ENCODE measurements around the gene SS18L1.

DNA sequence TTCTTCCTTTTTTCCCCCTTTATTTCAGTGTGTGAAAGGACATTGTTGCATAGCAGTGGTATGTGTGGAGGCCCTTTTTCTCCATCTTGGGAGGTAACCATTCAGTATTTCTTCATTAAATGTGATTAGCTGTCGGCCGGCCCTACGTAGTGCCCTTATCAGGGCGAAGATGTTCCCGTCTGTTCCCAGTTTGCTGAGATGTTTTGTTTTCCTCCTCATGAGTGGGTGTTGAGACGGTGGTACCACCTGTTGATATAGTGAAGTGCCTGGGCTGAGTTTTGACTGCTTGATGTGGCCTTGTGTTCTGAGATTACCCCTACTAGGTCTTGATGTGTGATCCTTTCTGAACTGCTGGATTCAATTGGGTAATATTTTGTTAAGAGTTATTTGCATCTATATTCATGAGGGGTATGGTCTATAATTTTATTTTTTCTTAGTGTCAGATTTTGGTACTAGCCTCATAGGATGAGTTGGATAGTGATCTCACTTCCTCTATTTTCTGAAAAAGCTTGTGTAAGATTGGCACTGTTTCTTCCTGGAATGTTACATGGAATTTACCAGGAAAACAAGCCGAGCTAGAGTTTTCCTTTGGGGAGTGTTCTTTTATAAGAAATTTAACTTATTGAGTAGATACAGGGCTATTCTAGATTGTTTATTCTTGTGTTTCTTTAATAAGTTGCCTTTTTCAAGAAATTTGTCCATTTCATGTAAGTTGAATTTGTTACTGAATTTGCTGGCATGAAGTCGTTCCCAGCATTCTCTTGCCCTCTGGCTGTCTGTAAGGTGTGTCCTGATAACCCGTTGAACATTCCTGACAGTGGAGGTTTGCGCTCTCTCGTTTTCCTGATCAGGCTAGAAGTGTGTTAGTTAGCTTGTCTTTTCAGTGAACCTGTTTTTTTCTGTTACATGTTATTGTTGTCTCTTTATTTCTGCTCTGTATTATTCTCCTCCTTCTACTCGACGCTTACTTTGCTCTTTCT, 43.6 kb downstream of the SS18L1 start:
- TF ChIP-seq POLR2A (IDR thresholded peaks at IDR 0.05): no peak
- TF ChIP-seq, protein P1, sequence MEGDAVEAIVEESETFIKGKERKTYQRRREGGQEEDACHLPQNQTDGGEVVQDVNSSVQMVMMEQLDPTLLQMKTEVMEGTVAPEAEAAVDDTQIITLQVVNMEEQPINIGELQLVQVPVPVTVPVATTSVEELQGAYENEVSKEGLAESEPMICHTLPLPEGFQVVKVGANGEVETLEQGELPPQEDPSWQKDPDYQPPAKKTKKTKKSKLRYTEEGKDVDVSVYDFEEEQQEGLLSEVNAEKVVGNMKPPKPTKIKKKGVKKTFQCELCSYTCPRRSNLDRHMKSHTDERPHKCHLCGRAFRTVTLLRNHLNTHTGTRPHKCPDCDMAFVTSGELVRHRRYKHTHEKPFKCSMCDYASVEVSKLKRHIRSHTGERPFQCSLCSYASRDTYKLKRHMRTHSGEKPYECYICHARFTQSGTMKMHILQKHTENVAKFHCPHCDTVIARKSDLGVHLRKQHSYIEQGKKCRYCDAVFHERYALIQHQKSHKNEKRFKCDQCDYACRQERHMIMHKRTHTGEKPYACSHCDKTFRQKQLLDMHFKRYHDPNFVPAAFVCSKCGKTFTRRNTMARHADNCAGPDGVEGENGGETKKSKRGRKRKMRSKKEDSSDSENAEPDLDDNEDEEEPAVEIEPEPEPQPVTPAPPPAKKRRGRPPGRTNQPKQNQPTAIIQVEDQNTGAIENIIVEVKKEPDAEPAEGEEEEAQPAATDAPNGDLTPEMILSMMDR (IDR thresholded peaks at IDR 0.05): no peak

All from testis (tissue), 2 donors.